ENCODE measurements around the gene PHLDB2. TPM values are rescaled to one million over a fixed set of nuclear protein-coding genes. Genes with fewer than 3 reads are reported as not detected.

PHLDB2 gene
- total RNA-seq, 1 donor from 2014 or later, result 57.2 TPM

DNA sequence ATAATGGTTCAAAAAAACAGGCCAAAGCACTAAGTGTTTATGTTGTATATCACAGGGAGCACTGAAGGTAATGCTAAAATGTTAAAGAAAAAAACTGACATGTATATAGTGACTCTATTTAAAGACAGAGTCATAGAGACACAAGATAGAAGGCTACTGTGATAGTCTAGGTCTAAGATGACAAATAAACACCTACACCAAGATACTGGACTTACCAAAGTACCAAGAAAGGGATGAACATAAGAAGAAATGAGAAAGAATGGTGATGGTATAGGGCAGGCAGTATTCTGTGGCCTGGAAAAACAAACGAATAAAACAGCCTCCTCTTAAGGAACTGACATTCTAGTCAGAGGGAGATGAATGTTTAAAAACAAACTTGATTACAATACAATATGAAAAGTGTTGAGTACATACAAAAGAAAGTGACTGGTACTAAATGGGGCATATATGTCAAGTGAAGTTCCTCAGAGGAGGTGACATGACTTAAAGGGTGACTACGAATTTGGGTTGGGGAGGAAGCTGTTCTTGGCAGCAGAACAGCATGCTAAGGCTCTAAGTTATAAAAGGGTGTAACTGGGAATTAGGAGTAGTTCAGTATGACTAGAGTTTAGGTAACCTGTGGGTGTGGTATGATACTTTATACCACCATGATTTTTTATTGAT lies 125.7 kb downstream of the PHLDB2 start:
- Histone ChIP-seq H3K36me3 (ENCODE audit: control insufficient read depth, insufficient read depth, low read length) (peaks cover 1% of the 10 kb centered on the region), H3K4me3 (ENCODE audit: low read depth, low read length) (no peak overlapping the region), H3K27me3 (ENCODE audit: control insufficient read depth, insufficient read depth, low read length) (no peaks in the 10 kb centered on the region)
- TF ChIP-seq CTCF (IDR thresholded peaks at IDR 0.05; ENCODE audit: insufficient read depth, low read length, poor library complexity, severe bottlenecking), result no peak
- no peak for DNase-seq (ENCODE audit: low read depth)

- no peak for DNase-seq (ENCODE audit: low read depth)
- no peak for TF ChIP-seq CTCF (IDR thresholded peaks at IDR 0.05; ENCODE audit: insufficient read depth, low read length, poor library complexity, severe bottlenecking)
- Histone ChIP-seq H3K4me3 (ENCODE audit: low read depth, low read length) (no peak overlapping the region), H3K27me3 (ENCODE audit: control insufficient read depth, insufficient read depth, low read length) (no peaks in the 10 kb centered on the region), H3K36me3 (ENCODE audit: control insufficient read depth, insufficient read depth, low read length) (peaks cover 3% of the 10 kb centered on the region)
Measured at GRCh38 chr3:111986800-111987199, 127.7 kb downstream of the PHLDB2 start.

GRCh38 chr3:111989061-111989678 lies 130.1 kb downstream of the PHLDB2 start:
- Histone ChIP-seq H3K4me3 (ENCODE audit: low read depth, low read length) (no peak overlapping the region), H3K27me3 (ENCODE audit: control insufficient read depth, insufficient read depth, low read length) (no peaks in the 10 kb centered on the region), H3K36me3 (ENCODE audit: control insufficient read depth, insufficient read depth, low read length) (peaks cover 3% of the 10 kb centered on the region)
- no peak for DNase-seq (ENCODE audit: low read depth)
- TF ChIP-seq CTCF (IDR thresholded peaks at IDR 0.05; ENCODE audit: insufficient read depth, low read length, poor library complexity, severe bottlenecking), result peak; percentile 74

DNA sequence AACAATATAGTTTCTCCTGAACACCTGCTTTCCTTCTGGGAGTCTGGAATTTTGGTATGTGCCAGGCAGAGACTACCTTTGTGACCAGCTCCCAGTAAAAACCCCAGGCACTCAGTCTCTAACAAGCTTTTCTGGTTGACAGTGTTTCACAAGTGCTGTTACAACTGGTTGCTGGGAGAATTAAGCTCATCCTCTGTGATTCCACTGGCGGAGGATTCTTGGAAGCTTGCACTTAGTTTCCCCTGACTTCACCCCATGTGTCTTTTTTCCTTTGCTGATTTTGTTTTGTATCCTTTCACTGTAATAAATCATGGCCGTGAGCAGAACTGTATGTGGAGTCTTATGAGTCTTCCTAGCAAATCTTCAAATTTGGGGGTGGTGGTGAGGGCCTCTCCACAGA lies 134.0 kb downstream of the PHLDB2 start:
- Histone ChIP-seq H3K27me3 (ENCODE audit: control insufficient read depth, insufficient read depth, low read length) (no peaks in the 10 kb centered on the region), H3K4me3 (ENCODE audit: low read depth, low read length) (no peak overlapping the region), H3K36me3 (ENCODE audit: control insufficient read depth, insufficient read depth, low read length) (peaks cover 1% of the 10 kb centered on the region)
- no peak for DNase-seq (ENCODE audit: low read depth)
- no peak for TF ChIP-seq CTCF (IDR thresholded peaks at IDR 0.05; ENCODE audit: insufficient read depth, low read length, poor library complexity, severe bottlenecking)

DNA sequence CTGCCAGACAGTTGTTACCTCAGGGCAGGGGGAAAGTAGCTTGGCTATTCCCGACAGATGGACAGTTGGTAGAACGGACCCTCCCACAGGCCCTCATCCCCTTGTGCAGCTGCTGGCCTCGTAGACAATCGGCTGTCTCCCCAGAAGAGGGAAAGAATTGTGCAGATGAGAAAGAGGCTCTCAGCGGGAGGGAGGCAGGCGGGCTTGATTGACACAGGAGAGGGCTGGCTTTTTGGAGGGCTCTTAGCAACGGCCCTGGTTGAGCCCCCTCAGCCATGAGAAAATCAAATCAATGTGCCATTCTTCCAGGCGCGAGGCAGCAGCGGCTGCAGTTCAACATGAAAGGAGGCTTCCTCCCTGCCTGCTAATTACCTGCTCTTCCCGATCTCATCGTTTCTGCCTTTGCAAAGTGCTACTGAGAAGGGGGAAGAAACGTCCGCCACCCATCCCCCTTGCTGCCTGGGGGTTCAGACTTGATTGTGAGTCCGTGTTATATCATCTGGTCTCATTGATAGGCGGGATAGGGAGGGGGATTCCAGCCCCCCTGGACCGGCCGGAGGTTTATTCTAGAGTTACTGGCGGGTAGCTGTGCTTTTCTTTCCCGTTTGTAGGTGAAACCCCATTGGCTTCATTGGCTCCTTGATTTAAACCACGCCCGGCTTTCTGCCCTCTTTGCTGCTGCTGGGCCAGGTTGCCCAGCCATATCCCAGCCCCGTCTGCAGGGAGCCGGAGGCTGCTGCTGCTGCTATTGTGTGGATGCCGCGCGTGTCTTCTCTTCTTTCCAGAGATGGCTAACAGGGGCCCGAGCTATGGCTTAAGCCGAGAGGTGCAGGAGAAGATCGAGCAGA lies 139.8 kb downstream of the PHLDB2 start, which contains the start of gene TAGLN3:
Gene TAGLN3 (plus strand): TSS at position 287 of the 848 bp plus-strand sequence. CDS start 501 bp downstream, at position 788.
- no peak for TF ChIP-seq CTCF (IDR thresholded peaks at IDR 0.05; ENCODE audit: insufficient read depth, low read length, poor library complexity, severe bottlenecking)
- peak within 1 kb of the TSS; percentile 52 for H3K4me3 ChIP-seq (ENCODE audit: low read depth, low read length)
- no peak for DNase-seq (ENCODE audit: low read depth)

More for the DNA sequence above, 139.8 kb downstream of the PHLDB2 start, which contains the start of gene TAGLN3:
- H3K36me3 ChIP-seq (ENCODE audit: control insufficient read depth, insufficient read depth, low read length), result no peaks in the 10 kb centered on the region
- no peaks in the 10 kb centered on the region for H3K27me3 ChIP-seq (ENCODE audit: control insufficient read depth, insufficient read depth, low read length)
